ENCODE results near the gene KHDC1L. TPM values are rescaled to one million over a fixed set of nuclear protein-coding genes. Genes with fewer than 3 reads are reported as not detected.
"Not testable (repeated sequence)": the region's sequence is repeated elsewhere in the genome, so short reads cannot be mapped to it uniquely, and the experiment has no call there.

Gene KHDC1L
- total RNA-seq, 3 donors from 2014 or later: not detected

GRCh38 chr6:73234733-73235132 is 9.4 kb upstream of the KHDC1L start:
- H3K4me1 Mint-ChIP-seq (ENCODE audit: low read depth): no peaks in the 10 kb centered on the region
- H3K36me3 Mint-ChIP-seq (ENCODE audit: insufficient read depth): no peaks in the 10 kb centered on the region
- no peak for DNase-seq
- no peaks in the 10 kb centered on the region for H3K9me3 Mint-ChIP-seq
- no peaks in the 10 kb centered on the region for H3K27me3 Mint-ChIP-seq (ENCODE audit: low read depth)
- ATAC-seq: no peak
- H3K4me3 Mint-ChIP-seq: no peak overlapping the region

GRCh38 chr6:73233971-73234370 is 8.7 kb upstream of the KHDC1L start:
- H3K36me3 Mint-ChIP-seq (ENCODE audit: insufficient read depth); H3K9me3 Mint-ChIP-seq; ATAC-seq; H3K4me1 Mint-ChIP-seq (ENCODE audit: low read depth); H3K4me3 Mint-ChIP-seq; H3K27me3 Mint-ChIP-seq (ENCODE audit: low read depth); DNase-seq: not testable (repeated sequence)

- Mint-ChIP-seq H3K4me1 (ENCODE audit: low read depth) (no peaks in the 10 kb centered on the region), H3K36me3 (ENCODE audit: insufficient read depth) (no peaks in the 10 kb centered on the region), H3K4me3 (no peak overlapping the region), H3K9me3 (no peaks in the 10 kb centered on the region), H3K27me3 (ENCODE audit: low read depth) (no peaks in the 10 kb centered on the region)
- DNase-seq: no peak
- no peak for ATAC-seq
Measured at GRCh38 chr6:73233048-73233447, 7.8 kb upstream of the KHDC1L start.

- Mint-ChIP-seq H3K9me3 (no peaks in the 10 kb centered on the region), H3K27me3 (ENCODE audit: low read depth) (no peaks in the 10 kb centered on the region), H3K4me1 (ENCODE audit: low read depth) (no peaks in the 10 kb centered on the region), H3K4me3 (no peak overlapping the region), H3K36me3 (ENCODE audit: insufficient read depth) (no peaks in the 10 kb centered on the region)
- peak; percentile 27 to 28 for ATAC-seq
- no peak for DNase-seq
Measured at GRCh38 chr6:73231986-73232391, 6.7 kb upstream of the KHDC1L start.

GRCh38 chr6:73227606-73228255 is 2.4 kb upstream of the KHDC1L start:
- ATAC-seq: no peak
- Mint-ChIP-seq H3K27me3 (ENCODE audit: low read depth) (no peaks in the 10 kb centered on the region), H3K9me3 (no peaks in the 10 kb centered on the region), H3K4me3 (no peak overlapping the region), H3K4me1 (ENCODE audit: low read depth) (no peaks in the 10 kb centered on the region), H3K36me3 (ENCODE audit: insufficient read depth) (no peaks in the 10 kb centered on the region)
- DNase-seq: no peak

- Mint-ChIP-seq H3K9me3 (peaks cover 4% of the 10 kb centered on the region), H3K27me3 (ENCODE audit: low read depth) (peaks cover 7% of the 10 kb centered on the region), H3K4me3 (no peak overlapping the region), H3K4me1 (ENCODE audit: low read depth) (no peaks in the 10 kb centered on the region), H3K36me3 (ENCODE audit: insufficient read depth) (no peaks in the 10 kb centered on the region)
- DNase-seq (no peak), ATAC-seq (no peak)
Measured at GRCh38 chr6:73216859-73217258, 8.4 kb downstream of the KHDC1L start.

GRCh38 chr6:73209117-73209516 is 16.2 kb downstream of the KHDC1L start:
- ATAC-seq (no peak), DNase-seq (no peak)
- Mint-ChIP-seq H3K4me3 (no peak overlapping the region), H3K4me1 (ENCODE audit: low read depth) (no peaks in the 10 kb centered on the region), H3K9me3 (no peaks in the 10 kb centered on the region), H3K27me3 (ENCODE audit: low read depth) (no peaks in the 10 kb centered on the region), H3K36me3 (ENCODE audit: insufficient read depth) (no peaks in the 10 kb centered on the region)

- no peak for DNase-seq
Measured at GRCh38 chr6:73207221-73207837, 18.0 kb downstream of the KHDC1L start.

GRCh38 chr6:73204252-73204651 is 21.0 kb downstream of the KHDC1L start:
- Mint-ChIP-seq H3K36me3 (ENCODE audit: insufficient read depth) (no peaks in the 10 kb centered on the region), H3K9me3 (no peaks in the 10 kb centered on the region), H3K4me3 (no peak overlapping the region), H3K27me3 (ENCODE audit: low read depth) (peaks cover 3% of the 10 kb centered on the region), H3K4me1 (ENCODE audit: low read depth) (no peaks in the 10 kb centered on the region)
- ATAC-seq: no peak
- DNase-seq: no peak

More at GRCh38 chr6:73207221-73207837, 18.0 kb downstream of the KHDC1L start:
- Mint-ChIP-seq H3K36me3 (ENCODE audit: insufficient read depth) (no peaks in the 10 kb centered on the region), H3K4me3 (no peak overlapping the region), H3K4me1 (ENCODE audit: low read depth) (no peaks in the 10 kb centered on the region), H3K27me3 (ENCODE audit: low read depth) (peaks cover 3% of the 10 kb centered on the region), H3K9me3 (no peaks in the 10 kb centered on the region)
- no peak for ATAC-seq

GRCh38 chr6:73203098-73203497 is 22.2 kb downstream of the KHDC1L start:
- DNase-seq (no peak), ATAC-seq (no peak)
- Mint-ChIP-seq H3K4me1 (ENCODE audit: low read depth) (no peaks in the 10 kb centered on the region), H3K4me3 (no peak overlapping the region), H3K9me3 (no peaks in the 10 kb centered on the region), H3K36me3 (ENCODE audit: insufficient read depth) (no peaks in the 10 kb centered on the region), H3K27me3 (ENCODE audit: low read depth) (peaks cover 3% of the 10 kb centered on the region)

- Mint-ChIP-seq H3K4me3 (no peak overlapping the region), H3K36me3 (ENCODE audit: insufficient read depth) (no peaks in the 10 kb centered on the region), H3K9me3 (no peaks in the 10 kb centered on the region), H3K27me3 (ENCODE audit: low read depth) (peaks cover 3% of the 10 kb centered on the region), H3K4me1 (ENCODE audit: low read depth) (no peaks in the 10 kb centered on the region)
- ATAC-seq (no peak), DNase-seq (no peak)
Measured at GRCh38 chr6:73200735-73201134, 24.6 kb downstream of the KHDC1L start.

GRCh38 chr6:73200247-73200646 is 25.0 kb downstream of the KHDC1L start:
- ATAC-seq (no peak), DNase-seq (no peak)
- Mint-ChIP-seq H3K9me3 (no peaks in the 10 kb centered on the region), H3K36me3 (ENCODE audit: insufficient read depth) (peaks cover 2% of the 10 kb centered on the region), H3K4me3 (no peak overlapping the region), H3K27me3 (ENCODE audit: low read depth) (peaks cover 3% of the 10 kb centered on the region), H3K4me1 (ENCODE audit: low read depth) (no peaks in the 10 kb centered on the region)

GRCh38 chr6:73194744-73195143 is 30.6 kb downstream of the KHDC1L start:
- DNase-seq: no peak
- H3K4me1 Mint-ChIP-seq (ENCODE audit: low read depth): no peaks in the 10 kb centered on the region
- peaks cover 8% of the 10 kb centered on the region for H3K36me3 Mint-ChIP-seq (ENCODE audit: insufficient read depth)
- H3K27me3 Mint-ChIP-seq (ENCODE audit: low read depth): no peaks in the 10 kb centered on the region
- H3K9me3 Mint-ChIP-seq: no peaks in the 10 kb centered on the region
- no peak overlapping the region for H3K4me3 Mint-ChIP-seq
- ATAC-seq: no peak

GRCh38 chr6:73193302-73193701 is 32.0 kb downstream of the KHDC1L start:
- H3K36me3 Mint-ChIP-seq (ENCODE audit: insufficient read depth); H3K27me3 Mint-ChIP-seq (ENCODE audit: low read depth); ATAC-seq; H3K4me3 Mint-ChIP-seq; H3K9me3 Mint-ChIP-seq; H3K4me1 Mint-ChIP-seq (ENCODE audit: low read depth); DNase-seq: not testable (repeated sequence)

GRCh38 chr6:73182021-73182607 is 43.2 kb downstream of the KHDC1L start:
- DNase-seq (no peak), ATAC-seq (no peak)
- no peaks in the 10 kb centered on the region for H3K36me3 Mint-ChIP-seq (ENCODE audit: insufficient read depth)
- no peaks in the 10 kb centered on the region for H3K27me3 Mint-ChIP-seq (ENCODE audit: low read depth)
- no peaks in the 10 kb centered on the region for H3K9me3 Mint-ChIP-seq
- H3K4me3 Mint-ChIP-seq: no peak overlapping the region
- peaks cover 4% of the 10 kb centered on the region for H3K4me1 Mint-ChIP-seq (ENCODE audit: low read depth)

Measured in activated T-cell treated with anti-CD3 and anti-CD28 coated beads, Interleukin-2, amount 50 U/mL, for 4 hours (primary cell).